Astrocyte of the cerebellum (primary cell): ENCODE results near the gene ACTN1.

Experiments
- DNase-seq: peaks from one replicate; pipeline ENCODE4 v3.0.0-alpha.2; 2011; ENCODE audit warnings: low read depth
- H3K4me3 ChIP-seq: 2 replicates; pipeline ENCODE4 v1.5.1; 2011; ENCODE audit warnings: mild to moderate bottlenecking, low read depth, low read length, moderate library complexity
- in situ Hi-C: cut with HindIII; loops from 2 replicates; pipeline ENCODE4 v1.10.0; 2017; ENCODE audit warnings: low sequenced_read_pairs
- TF ChIP-seq, protein P1 (sequence below): IDR thresholded peaks from 2 replicates; pipeline ENCODE4 v1.5.1; 2012; ENCODE audit warnings: low read length, low read depth, moderate library complexity, mild to moderate bottlenecking; ENCODE audit errors: missing control alignments

ACTN1 gene

GRCh38 chr14:68931063-68931462 lies 48.0 kb downstream of the ACTN1 start:
- no peak for DNase-seq
- in situ Hi-C loops, result no loop called here
- H3K4me3 ChIP-seq, result no peak overlapping the region
- TF ChIP-seq, protein P1, sequence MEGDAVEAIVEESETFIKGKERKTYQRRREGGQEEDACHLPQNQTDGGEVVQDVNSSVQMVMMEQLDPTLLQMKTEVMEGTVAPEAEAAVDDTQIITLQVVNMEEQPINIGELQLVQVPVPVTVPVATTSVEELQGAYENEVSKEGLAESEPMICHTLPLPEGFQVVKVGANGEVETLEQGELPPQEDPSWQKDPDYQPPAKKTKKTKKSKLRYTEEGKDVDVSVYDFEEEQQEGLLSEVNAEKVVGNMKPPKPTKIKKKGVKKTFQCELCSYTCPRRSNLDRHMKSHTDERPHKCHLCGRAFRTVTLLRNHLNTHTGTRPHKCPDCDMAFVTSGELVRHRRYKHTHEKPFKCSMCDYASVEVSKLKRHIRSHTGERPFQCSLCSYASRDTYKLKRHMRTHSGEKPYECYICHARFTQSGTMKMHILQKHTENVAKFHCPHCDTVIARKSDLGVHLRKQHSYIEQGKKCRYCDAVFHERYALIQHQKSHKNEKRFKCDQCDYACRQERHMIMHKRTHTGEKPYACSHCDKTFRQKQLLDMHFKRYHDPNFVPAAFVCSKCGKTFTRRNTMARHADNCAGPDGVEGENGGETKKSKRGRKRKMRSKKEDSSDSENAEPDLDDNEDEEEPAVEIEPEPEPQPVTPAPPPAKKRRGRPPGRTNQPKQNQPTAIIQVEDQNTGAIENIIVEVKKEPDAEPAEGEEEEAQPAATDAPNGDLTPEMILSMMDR, result no peak

DNA sequence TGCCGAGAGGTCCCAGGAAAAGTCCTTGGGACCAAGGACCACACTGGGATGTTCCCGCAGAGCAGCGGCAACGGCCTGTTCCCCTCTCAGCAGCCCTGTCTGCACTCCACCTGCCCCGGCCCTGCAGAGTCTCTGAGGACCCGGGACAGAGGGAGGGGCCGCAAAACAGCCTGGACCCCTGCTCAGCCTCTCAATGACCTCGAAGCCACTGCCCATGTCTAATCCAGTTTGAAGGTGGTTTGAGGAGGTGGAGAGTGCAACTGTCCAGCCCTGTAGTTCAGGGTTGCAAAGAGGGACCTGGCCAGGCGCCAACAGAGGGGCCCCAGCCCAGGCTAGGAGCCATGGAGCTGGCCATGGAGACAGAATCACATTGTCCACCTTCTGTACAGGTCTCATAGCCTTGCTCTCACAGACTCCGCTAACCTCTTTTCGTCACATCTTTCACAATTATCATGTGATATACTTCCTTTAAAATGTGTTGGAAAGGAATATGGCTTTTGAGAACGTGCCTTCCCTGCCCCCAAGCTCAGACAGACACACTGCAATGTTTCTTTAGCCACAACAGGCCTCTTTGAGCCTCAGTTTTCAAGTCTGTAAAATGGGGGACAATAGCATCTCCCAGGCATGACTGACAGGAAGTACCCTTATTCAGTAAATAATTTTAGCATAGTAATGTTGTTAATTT lies 49.3 kb downstream of the ACTN1 start:
- H3K4me3 ChIP-seq, result no peak overlapping the region
- TF ChIP-seq, protein P1, result no peak
- no peak for DNase-seq
- in situ Hi-C loops, result no loop called here

- no peak overlapping the region for H3K4me3 ChIP-seq
- DNase-seq, result no peak
Measured at GRCh38 chr14:68928770-68929550, 50.1 kb downstream of the ACTN1 start.

GRCh38 chr14:68927956-68928675 lies 51.0 kb downstream of the ACTN1 start:
- no peak overlapping the region for H3K4me3 ChIP-seq
- no peak for DNase-seq
- in situ Hi-C loops, result no loop called here

More at GRCh38 chr14:68928770-68929550, 50.1 kb downstream of the ACTN1 start:
- TF ChIP-seq, protein P1, result no peak
- in situ Hi-C loops, result no loop called here

GRCh38 chr14:68927089-68927488 lies 52.0 kb downstream of the ACTN1 start:
- no peak for DNase-seq
- no peak overlapping the region for H3K4me3 ChIP-seq
- TF ChIP-seq, protein P1, result no peak
- in situ Hi-C loops, result no loop called here

More at GRCh38 chr14:68927956-68928675, 51.0 kb downstream of the ACTN1 start:
- TF ChIP-seq, protein P1, result no peak

DNA sequence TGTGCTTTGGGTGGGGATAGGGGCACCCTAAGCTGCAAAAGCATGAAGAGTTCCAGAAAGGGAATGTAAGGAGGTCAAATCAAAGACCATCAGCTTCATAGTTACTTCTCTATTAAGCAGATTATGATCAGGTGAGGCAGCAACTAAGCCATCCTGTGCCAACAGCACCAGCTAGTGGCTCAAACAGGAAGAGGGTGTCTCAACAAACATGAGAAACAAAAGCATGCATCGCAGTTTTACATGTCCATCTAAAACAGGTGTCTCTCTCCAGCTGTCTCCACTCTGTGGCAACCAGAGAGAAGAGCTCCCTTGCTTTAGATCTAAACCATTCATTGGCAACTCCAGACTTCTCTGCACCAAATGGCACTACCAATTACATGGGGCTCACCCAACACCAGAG lies 52.9 kb downstream of the ACTN1 start:
- in situ Hi-C loops, result no loop called here
- DNase-seq, result no peak

More for the DNA sequence above, 52.9 kb downstream of the ACTN1 start:
- TF ChIP-seq, protein P1, result peak; percentile 50
- no peak overlapping the region for H3K4me3 ChIP-seq
